SKM-1 treated with dmso at 0.1 percent for 144 hours (cell line): ENCODE results near the gene NFU1.

ENCODE experiments used
- DNase-seq: peaks from one replicate; lab custom pipeline; 2025; ENCODE audit not compliant: unreplicated experiment; lab: John Stamatoyannopoulos, UW

Gene NFU1

DNA sequence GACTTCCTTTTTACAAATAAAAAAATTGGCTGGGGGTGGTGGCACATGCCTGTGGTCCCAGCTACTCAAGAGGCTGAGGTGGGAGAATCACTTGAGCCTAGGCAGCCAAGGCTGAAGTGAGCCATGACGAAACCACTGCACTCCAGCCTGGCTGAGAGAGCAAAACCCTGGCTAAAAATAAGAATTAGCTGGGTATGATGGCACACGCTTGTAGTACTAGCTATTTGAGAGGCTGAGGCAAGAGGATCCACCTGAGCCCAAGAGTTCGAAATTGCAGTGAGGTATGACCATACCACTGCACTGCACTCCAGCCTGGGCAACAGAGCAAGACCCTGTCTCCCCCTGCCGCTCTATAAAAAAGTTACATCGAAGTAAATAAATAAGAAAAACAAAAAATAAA lies 83.9 kb downstream of the NFU1 start:
- DNase-seq = no peak

DNA sequence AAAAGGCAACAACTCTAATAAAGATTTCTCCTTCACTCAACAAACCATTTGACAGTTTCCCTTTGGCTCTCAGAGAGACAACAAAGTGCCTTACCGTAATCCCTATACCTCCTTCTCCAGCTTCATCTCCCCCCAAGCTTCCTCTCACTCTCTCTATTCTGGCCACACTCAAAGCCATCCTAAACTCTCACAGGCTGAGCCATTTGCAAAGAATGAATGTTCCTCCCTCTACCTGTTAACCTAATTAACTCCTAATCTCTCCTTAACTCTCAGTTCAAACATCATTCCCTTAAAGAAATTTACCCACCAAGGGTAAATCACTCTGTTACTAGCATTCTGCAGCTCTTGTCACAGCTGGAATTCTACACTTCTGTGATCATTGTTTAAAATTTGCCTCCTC lies 88.5 kb downstream of the NFU1 start:
- DNase-seq = no peak
